IMR-90 (cell line): ENCODE data around the gene GKN2. TPM values are rescaled to one million over a fixed set of nuclear protein-coding genes. Genes with fewer than 3 reads are reported as not detected.

Experiments
- ATAC-seq: fragments of 200-7000 bp; cut with Tn5 transposase; 2 replicates; pipeline ENCODE4 v1.9.1; 2020; ENCODE audit warnings: low read depth, mild to moderate bottlenecking, moderate library complexity
- BruUV-seq: library from RNA; stranded (reverse); fragments of 400-500 nt; replicated peaks from 2 replicates; lab custom pipeline; 2021; lab: Mats Ljungman, UMichigan
- CTCF ChIA-PET: fragments of 300-600 bp; formaldehyde crosslinking; extraction: SDS; loops from one replicate; lab custom pipeline; 2021; ENCODE audit warnings: antibody characterized with exemption; lab: Yijun Ruan, JAX
- POLR2A ChIA-PET: fragments of 300-600 bp; sonication (Branson Sonifier 250); formaldehyde crosslinking; loops from one replicate; lab custom pipeline; 2022; ENCODE audit warnings: antibody characterized with exemption; ENCODE audit not compliant: unreplicated experiment; lab: Charles Lee
- DNase-seq: peaks from one replicate; pipeline ENCODE4 v3.0.0; 2013
- H2AFZ ChIP-seq: replicated peaks from 2 replicates; pipeline ENCODE3; 2013; ENCODE audit warnings: low read length, mild to moderate bottlenecking; ENCODE audit not compliant: poor library complexity
- H2AK5ac ChIP-seq: 2 replicates; pipeline ENCODE4 v1.6.1; 2013; ENCODE audit warnings: low read depth, low read length, inconsistent platforms
- H2AK9ac ChIP-seq: replicated peaks from 2 replicates; pipeline ENCODE3; 2013; ENCODE audit warnings: mild to moderate bottlenecking, low read depth, low read length, moderate library complexity; ENCODE audit not compliant: poor library complexity
- H2BK120ac ChIP-seq: 2 replicates; pipeline ENCODE4 v1.6.1; 2013; ENCODE audit warnings: low read depth, low read length, inconsistent platforms
- H2BK15ac ChIP-seq: 3 replicates; pipeline ENCODE4 v1.6.1; 2013; ENCODE audit warnings: low read depth, low read length, inconsistent platforms
- H2BK20ac ChIP-seq: 2 replicates; pipeline ENCODE4 v1.6.1; 2013; ENCODE audit warnings: low read depth, mild to moderate bottlenecking, inconsistent platforms, low read length, moderate library complexity
- H2BK5ac ChIP-seq: 2 replicates; pipeline ENCODE4 v1.6.1; 2013; ENCODE audit warnings: mild to moderate bottlenecking, low read depth, low read length, inconsistent platforms; ENCODE audit not compliant: poor library complexity, severe bottlenecking
- H3K14ac ChIP-seq: replicated peaks from 2 replicates; pipeline ENCODE4 v1.6.1; 2013; ENCODE audit warnings: low read depth, low read length, inconsistent platforms
- H3K18ac ChIP-seq: 2 replicates; pipeline ENCODE4 v1.6.1; 2013; ENCODE audit warnings: low read depth, low read length, control low read depth
- H3K23ac ChIP-seq: 2 replicates; pipeline ENCODE4 v1.6.1; 2013; ENCODE audit warnings: low read depth, low read length, inconsistent platforms
- H3K27ac ChIP-seq: 2 replicates; pipeline ENCODE4 v1.5.1; 2013; ENCODE audit warnings: mild to moderate bottlenecking, control low read depth, low read length; ENCODE audit not compliant: insufficient read depth
- H3K27me3 ChIP-seq: 2 replicates; pipeline ENCODE4 v1.6.1; 2013; ENCODE audit warnings: low read length; ENCODE audit not compliant: control insufficient read depth, insufficient read depth
- H3K36me3 ChIP-seq: 2 replicates; pipeline ENCODE4 v1.6.1; 2013; ENCODE audit warnings: low read length, mixed read lengths; ENCODE audit not compliant: control insufficient read depth, insufficient read depth
- H3K4ac ChIP-seq: 2 replicates; pipeline ENCODE4 v1.6.1; 2013; ENCODE audit warnings: low read depth, low read length, inconsistent platforms
- H3K4me1 ChIP-seq: 2 replicates; pipeline ENCODE4 v1.6.1; 2013; ENCODE audit warnings: low read length, mixed read lengths; ENCODE audit not compliant: control insufficient read depth, insufficient read depth
- H3K4me2 ChIP-seq: 2 replicates; pipeline ENCODE4 v1.6.1; 2013; ENCODE audit warnings: low read depth, mild to moderate bottlenecking, control low read depth, low read length, moderate library complexity
- H3K4me3 ChIP-seq: 2 replicates; pipeline ENCODE4 v1.5.1; 2013; ENCODE audit warnings: low read depth, mild to moderate bottlenecking, control low read depth, low read length, moderate library complexity; ENCODE audit not compliant: insufficient read depth
- H3K56ac ChIP-seq: 2 replicates; pipeline ENCODE4 v1.6.1; 2013; ENCODE audit warnings: low read length, inconsistent platforms; ENCODE audit not compliant: insufficient read depth; ENCODE audit errors: extremely low read depth
- H3K79me1 ChIP-seq, 2 experiments: 2 replicates each; pipeline ENCODE4 v1.6.1; 2013; ENCODE audit warnings: low read length in 2 of 2, inconsistent platforms in 1 of 2, low read depth in 1 of 2
- H3K9ac ChIP-seq: 2 replicates; pipeline ENCODE4 v1.6.1; 2013; ENCODE audit warnings: low read depth, low read length, control low read depth
- H3K9me1 ChIP-seq: 2 replicates; pipeline ENCODE4 v1.6.1; 2013; ENCODE audit warnings: low read length, inconsistent platforms; ENCODE audit not compliant: insufficient read depth
- H3K9me3 ChIP-seq: 2 replicates; pipeline ENCODE4 v1.6.1; 2013; ENCODE audit warnings: low read length; ENCODE audit not compliant: control insufficient read depth, insufficient read depth
- H4K20me1 ChIP-seq: 2 replicates; pipeline ENCODE4 v1.6.1; 2013; ENCODE audit warnings: low read length, inconsistent platforms; ENCODE audit not compliant: insufficient read depth
- H4K5ac ChIP-seq: 2 replicates; pipeline ENCODE4 v1.6.1; 2013; ENCODE audit warnings: mild to moderate bottlenecking, low read depth, low read length, control low read depth
- H4K8ac ChIP-seq, 2 experiments: 2 replicates each; pipeline ENCODE4 v1.6.1; 2013; ENCODE audit warnings: low read depth in 2 of 2, low read length in 2 of 2, control low read depth in 1 of 2, inconsistent platforms in 1 of 2
- H4K91ac ChIP-seq: 2 replicates; pipeline ENCODE4 v1.6.1; 2013; ENCODE audit warnings: low read depth, low read length, inconsistent platforms; ENCODE audit not compliant: insufficient read depth
- BHLHE40 ChIP-seq: fragments of 150-350 bp; IDR thresholded peaks from 2 replicates; pipeline ENCODE4 v1.6.1; 2016; ENCODE audit warnings: mild to moderate bottlenecking, low read depth, low read length
- CEBPB ChIP-seq: IDR thresholded peaks from 2 replicates; pipeline ENCODE4 v1.6.1; 2012; ENCODE audit warnings: low read depth, low read length, improper control_type of control experiment
- CHD1 ChIP-seq: IDR thresholded peaks from 2 replicates; pipeline ENCODE4 v1.6.1; 2012; ENCODE audit warnings: low read depth, low read length, improper control_type of control experiment
- CTCF ChIP-seq: conservative IDR thresholded peaks from 2 replicates; pipeline ENCODE4 v1.5.1; 2012; ENCODE audit warnings: mild to moderate bottlenecking, low read depth, low read length, improper control_type of control experiment
- ELK1 ChIP-seq: fragments of 150-350 bp; IDR thresholded peaks from 2 replicates; pipeline ENCODE4 v1.6.1; 2016; ENCODE audit warnings: low read depth, mild to moderate bottlenecking, low read length, moderate library complexity, borderline replicate concordance
- FOS ChIP-seq: fragments of 150-350 bp; IDR thresholded peaks from 2 replicates; pipeline ENCODE4 v1.6.1; 2016; ENCODE audit warnings: low read depth, low read length
- MAFK ChIP-seq: IDR thresholded peaks from 2 replicates; pipeline ENCODE4 v1.6.1; 2012; ENCODE audit warnings: low read depth, low read length, improper control_type of control experiment
- MAZ ChIP-seq: IDR thresholded peaks from 2 replicates; pipeline ENCODE4 v1.6.1; 2012; ENCODE audit warnings: low read depth, mild to moderate bottlenecking, low read length, improper control_type of control experiment, moderate library complexity, borderline replicate concordance
- MXI1 ChIP-seq: IDR thresholded peaks from 2 replicates; pipeline ENCODE4 v1.6.1; 2012; ENCODE audit warnings: low read depth, mild to moderate bottlenecking, low read length, moderate library complexity, borderline replicate concordance
- NFE2L2 ChIP-seq: fragments of 150-350 bp; IDR thresholded peaks from 2 replicates; pipeline ENCODE4 v1.6.1; 2016; ENCODE audit warnings: low read depth, mild to moderate bottlenecking, low read length
- POLR2A ChIP-seq: IDR thresholded peaks from 2 replicates; pipeline ENCODE4 v1.6.1; 2012; ENCODE audit warnings: mild to moderate bottlenecking, low read depth, low read length
- RAD21 ChIP-seq: IDR thresholded peaks from 2 replicates; pipeline ENCODE4 v1.6.1; 2012; ENCODE audit warnings: low read length, improper control_type of control experiment
- RFX5 ChIP-seq: IDR thresholded peaks from 2 replicates; pipeline ENCODE4 v1.8.0; 2012; ENCODE audit warnings: low read depth, mild to moderate bottlenecking, low read length, moderate library complexity
- SMC3 ChIP-seq: fragments of 150-350 bp; IDR thresholded peaks from 2 replicates; pipeline ENCODE4 v1.6.1; 2016; ENCODE audit warnings: low read depth, mild to moderate bottlenecking, antibody characterized with exemption, low read length, moderate library complexity
- USF2 ChIP-seq: fragments of 150-350 bp; IDR thresholded peaks from 2 replicates; pipeline ENCODE4 v1.6.1; 2017; ENCODE audit warnings: mild to moderate bottlenecking, antibody characterized with exemption, low read length, low read depth
- WGBS, 2 experiments: methylation state at CpG; one replicate each; pipeline versions ENCODE4 v1.1.5 to v1.1.7; 2013; ENCODE audit warnings: missing lambda C conversion rate in 2 of 2; ENCODE audit not compliant: insufficient read length in 1 of 2; ENCODE audit errors: extremely low coverage in 2 of 2; 5-methylcytosine and 5-hydroxymethylcytosine counted together
- dilution Hi-C: fragments of 300-500 bp; cut with HindIII; formaldehyde crosslinking; loops from one replicate; pipeline ENCODE4 v1.14.3; 2018; ENCODE audit warnings: low sequenced_read_pairs; ENCODE audit not compliant: unreplicated experiment
- in situ Hi-C: fragments of 300-500 bp; cut with MboI; formaldehyde crosslinking; loops from 3 replicates; pipeline ENCODE4 v1.14.3; 2019; ENCODE audit warnings: low sequenced_read_pairs, inconsistent platforms, mixed read lengths
- intact Hi-C: fragments of 100-400 bp; cut with micrococcal nuclease; formaldehyde crosslinking; loops from 2 replicates; pipeline ENCODE4 v1.10.0; 2022
- polyA plus RNA-seq, 3 experiments: library from polyadenylated mRNA; depleted of rRNA; stranded (reverse); fragments of >200 nt; gene quantifications; 2 replicates each; pipeline ENCODE4 v1.2.3, GENCODE V29; 2012; ENCODE audit warnings: low replicate concordance in 1 of 3
- total RNA-seq: library from RNA; depleted of rRNA; stranded (reverse); fragments of >200 nt; gene quantifications from 2 replicates; pipeline ENCODE4 v1.2.3, GENCODE V29; 2012

GKN2 gene
- total and polyA plus RNA-seq, 2 of the 4 experiments (the other 2 are of a cell fraction): not detected

- no peak overlapping the region for H2BK120ac ChIP-seq
- no peak overlapping the region for H4K91ac ChIP-seq
- no peak overlapping the region for H3K56ac ChIP-seq
- no peak overlapping the region for H2AK9ac ChIP-seq
- H2AFZ ChIP-seq: no peak overlapping the region
- CTCF ChIA-PET: interaction anchor here (0.5 to 2.7 kb wide), 20 partner anchors 9 to 462 kb away, joined by 3 to 24 read pairs (median 4); no protein-coding TSS in a partner anchor
- intact Hi-C loops (loop anchor here (1.0 to 2.0 kb wide), 4 partner anchors 174 to 463 kb away; no protein-coding TSS in a partner anchor), dilution Hi-C loops (no loop called here), in situ Hi-C loops (loop anchor here (10.0 kb wide), 1 partner anchor 461 kb away; the partner anchor contains the start of genes APLF and FBXO48)
- no peak overlapping the region for H3K4me2 ChIP-seq
- ATAC-seq (peak; percentile 67; the same call in 1 of the 2 replicates), DNase-seq (peak; percentile 64)
- no peaks in the 10 kb centered on the region for H3K79me1 ChIP-seq
- no peak overlapping the region for H3K4ac ChIP-seq
- H2BK15ac ChIP-seq: no peak overlapping the region
- no TSS peak for BruUV-seq
- no peak overlapping the region for H2BK20ac ChIP-seq
- H3K14ac ChIP-seq: 0 out of 2 replicates have a peak overlapping the region, but pooled peaks have one; percentile 7
- no peaks in the 10 kb centered on the region for H3K9me3 ChIP-seq
- H3K4me3 ChIP-seq: no peak overlapping the region
- H4K8ac ChIP-seq: no peak overlapping the region
- H3K23ac ChIP-seq: no peak overlapping the region
- POLR2A ChIA-PET: no interaction called here
- H3K18ac ChIP-seq: no peak overlapping the region
- no peaks in the 10 kb centered on the region for H4K20me1 ChIP-seq
- H3K27ac ChIP-seq: no peak overlapping the region
- H3K27me3 ChIP-seq: no peaks in the 10 kb centered on the region; the same call in 1 of the 2 replicates
- H3K36me3 ChIP-seq: no peaks in the 10 kb centered on the region
- no peak overlapping the region for H2BK5ac ChIP-seq
- no peak overlapping the region for H3K9ac ChIP-seq
- H4K5ac ChIP-seq: no peak overlapping the region
- peaks cover 9% of the 10 kb centered on the region for H3K9me1 ChIP-seq
- WGBS, 2 experiments: 70% methylated on average over 2 of the region's 9 CpGs; no CpG with 5 or more reads in 1 of the 2 experiments
- peak overlapping the region; percentile 67; the same call in 1 of the 2 replicates for H2AK5ac ChIP-seq
- peaks cover 3% of the 10 kb centered on the region for H3K4me1 ChIP-seq
- TF ChIP-seq RFX5 (no peak), CTCF (peak; percentile 96), FOS (no peak), USF2 (no peak), MAFK (no peak), RAD21 (peak; percentile 96), MAZ (no peak), ELK1 (no peak), CEBPB (no peak), NFE2L2 (no peak), BHLHE40 (no peak), POLR2A (peak; percentile 20; the same call in 1 of the 2 replicates), SMC3 (peak; percentile 96), MXI1 (no peak), CHD1 (no peak)
Measured at GRCh38 chr2:68925295-68925896, 27.3 kb downstream of the GKN2 start.
